ENCODE results near the gene SEC23B.

DNA sequence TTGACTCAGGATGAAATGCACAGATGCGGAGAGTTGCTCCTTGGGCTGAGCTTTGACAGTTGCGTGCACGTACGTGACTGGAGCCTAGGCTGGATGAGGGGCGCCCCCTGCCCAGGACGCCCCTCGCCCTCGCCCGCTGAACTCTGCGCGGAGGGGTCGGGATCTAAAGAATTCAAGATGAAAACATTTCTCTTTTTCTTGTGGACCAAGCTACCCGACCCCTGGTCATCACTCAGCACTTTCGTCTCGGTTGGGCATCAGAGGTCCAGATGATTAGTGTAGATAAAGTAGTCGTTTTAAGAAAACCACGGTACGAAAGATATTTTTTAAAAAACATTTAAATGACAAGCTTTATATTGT, 80.8 kb downstream of the SEC23B start:
- no peak for TF ChIP-seq CTCF (conservative IDR thresholded peaks at IDR 0.05 in 1 of 2, IDR thresholded peaks at IDR 0.05 in 1 of 2; ENCODE audit: extremely low read depth in 1 of 2, insufficient read depth in 1 of 2, low read depth in 1 of 2, low read length in 2 of 2)
- no peak for TF ChIP-seq EZH2 (IDR thresholded peaks at IDR 0.05; ENCODE audit: borderline replicate concordance, low read length)
